ENCODE measurements around the gene UBAC2.

The UBAC2 gene

DNA sequence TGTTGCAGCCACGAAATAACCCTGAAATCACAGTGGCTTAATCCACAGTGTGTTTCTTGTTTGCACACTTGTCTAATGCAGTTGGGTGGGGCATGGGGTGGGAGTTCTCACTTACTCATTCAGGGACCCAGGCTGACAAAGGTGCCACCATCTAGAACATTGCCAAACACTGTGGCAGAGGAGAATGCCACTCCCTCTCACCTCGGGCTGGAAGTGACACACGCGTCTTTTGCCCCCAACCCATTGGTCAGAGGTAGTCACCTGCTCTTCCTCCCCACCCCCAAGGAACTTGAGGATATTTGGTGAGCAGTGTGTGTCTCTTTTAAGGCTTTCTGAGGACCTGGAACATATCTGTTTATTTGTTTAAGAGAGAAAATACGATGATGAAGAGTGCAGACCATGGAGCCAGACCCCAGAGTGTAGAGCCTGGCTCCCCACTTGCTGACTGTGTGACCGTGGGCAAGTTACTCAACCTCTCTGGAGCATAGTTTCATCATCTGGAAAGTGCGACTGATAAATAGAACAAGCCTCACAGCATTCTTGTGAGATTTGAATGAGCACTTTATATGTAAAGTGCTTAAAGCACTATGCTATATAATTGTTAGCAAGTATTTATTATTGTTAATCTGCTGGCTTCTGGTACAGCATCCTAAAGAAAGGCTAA, 89.2 kb downstream of the UBAC2 start:
- in situ Hi-C loops (cut with HindIII; ENCODE audit: low sequenced_read_pairs), result no loop called here

- in situ Hi-C loops (cut with HindIII; ENCODE audit: low sequenced_read_pairs), result no loop called here
Measured at GRCh38 chr13:99290894-99291293, 90.2 kb downstream of the UBAC2 start.

GRCh38 chr13:99293178-99293577, 92.5 kb downstream of the UBAC2 start:
- in situ Hi-C loops (cut with HindIII; ENCODE audit: low sequenced_read_pairs), result no loop called here

DNA sequence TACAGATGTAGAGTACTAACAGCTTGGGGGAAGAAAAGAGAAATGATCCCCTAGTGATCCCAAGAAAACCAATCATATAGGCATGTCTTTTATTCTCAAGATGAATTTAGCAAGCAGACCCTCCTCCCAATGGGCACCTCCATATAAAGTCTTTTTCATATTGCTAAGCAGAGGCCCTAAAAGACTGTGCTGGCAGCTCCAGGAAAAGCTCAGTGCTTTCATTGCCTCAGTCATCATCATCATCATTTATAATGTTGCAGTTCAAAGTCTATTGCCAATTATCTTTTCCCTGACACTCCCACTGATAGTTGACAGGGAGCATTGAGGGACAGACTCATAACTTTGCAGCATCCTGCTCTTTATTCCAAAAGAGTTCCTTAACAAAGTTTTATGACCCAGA, 93.5 kb downstream of the UBAC2 start:
- in situ Hi-C loops (cut with HindIII; ENCODE audit: low sequenced_read_pairs), result no loop called here

DNA sequence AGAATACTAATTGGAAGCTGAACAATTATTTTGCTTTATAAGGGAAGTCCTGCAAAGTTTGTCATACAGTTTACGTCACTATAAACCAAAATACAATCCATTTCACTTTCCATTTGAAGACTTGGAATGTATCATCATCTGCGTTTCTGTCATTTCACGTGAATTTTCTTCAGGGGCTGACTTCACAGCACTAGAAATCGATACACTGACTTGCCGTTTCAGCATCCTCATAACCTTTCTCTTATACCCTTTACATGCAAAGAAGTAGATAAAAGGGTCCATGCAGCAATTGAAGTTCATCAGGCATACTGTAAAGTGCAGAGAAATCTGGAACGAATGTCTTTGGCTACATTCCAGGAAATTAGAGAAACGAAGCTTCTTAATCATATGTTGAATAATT, 94.3 kb downstream of the UBAC2 start:
- in situ Hi-C loops (cut with HindIII; ENCODE audit: low sequenced_read_pairs), result no loop called here

DNA sequence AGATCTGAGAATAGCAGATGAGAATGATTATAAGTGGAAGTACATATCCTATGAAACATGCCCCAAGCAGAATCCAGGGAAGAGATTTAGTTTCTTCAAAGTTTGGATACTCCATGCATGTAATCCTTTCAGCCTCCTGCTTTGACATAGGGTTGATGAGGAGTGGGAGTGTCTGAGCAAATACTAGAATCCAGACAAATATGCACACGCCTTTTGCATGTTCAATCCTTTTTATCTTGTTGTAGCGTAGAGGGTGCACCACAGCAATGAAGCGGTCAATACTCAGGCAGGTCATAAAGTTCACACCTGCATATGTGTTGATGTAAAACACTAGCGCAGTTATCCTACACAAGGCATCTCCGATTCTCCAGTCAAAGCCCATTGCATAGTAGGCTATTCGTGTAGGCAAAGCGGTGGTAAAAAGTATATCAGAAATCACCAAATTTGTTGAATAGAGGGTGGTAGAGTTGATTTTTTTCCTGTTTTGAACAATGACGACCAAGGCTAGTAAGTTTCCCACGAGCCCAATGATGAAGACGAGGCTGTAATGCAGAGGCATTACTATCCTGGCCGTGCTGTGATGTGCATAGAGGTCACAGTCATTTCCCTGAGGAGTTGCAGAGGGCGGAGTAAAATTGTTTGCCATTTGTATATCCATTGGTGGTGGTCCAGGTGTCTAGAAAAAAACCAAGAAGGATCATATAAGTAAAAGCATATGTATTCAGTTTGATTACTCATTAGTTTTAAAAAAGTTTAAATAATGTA, 95.0 kb downstream of the UBAC2 start:
- in situ Hi-C loops (cut with HindIII; ENCODE audit: low sequenced_read_pairs), result no loop called here

DNA sequence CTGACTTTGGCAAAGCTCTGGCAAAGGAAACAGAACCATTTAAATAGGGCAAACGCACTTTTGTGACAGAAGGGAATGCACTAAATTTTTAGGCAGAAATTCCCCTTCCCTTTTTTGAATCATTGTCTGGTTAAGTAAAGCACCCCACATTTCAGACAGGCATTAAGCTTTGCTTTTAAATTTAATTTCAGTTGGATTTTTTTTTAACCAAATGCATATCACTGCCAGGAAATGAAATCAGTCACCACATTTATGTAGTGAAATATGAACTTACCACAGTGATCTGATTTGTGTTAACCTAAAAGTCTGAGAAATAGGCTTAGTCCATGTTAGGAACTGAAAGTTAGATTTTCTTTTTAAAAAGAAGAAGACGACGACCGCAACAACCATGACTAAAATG, 95.7 kb downstream of the UBAC2 start:
- in situ Hi-C loops (cut with HindIII; ENCODE audit: low sequenced_read_pairs), result no loop called here

DNA sequence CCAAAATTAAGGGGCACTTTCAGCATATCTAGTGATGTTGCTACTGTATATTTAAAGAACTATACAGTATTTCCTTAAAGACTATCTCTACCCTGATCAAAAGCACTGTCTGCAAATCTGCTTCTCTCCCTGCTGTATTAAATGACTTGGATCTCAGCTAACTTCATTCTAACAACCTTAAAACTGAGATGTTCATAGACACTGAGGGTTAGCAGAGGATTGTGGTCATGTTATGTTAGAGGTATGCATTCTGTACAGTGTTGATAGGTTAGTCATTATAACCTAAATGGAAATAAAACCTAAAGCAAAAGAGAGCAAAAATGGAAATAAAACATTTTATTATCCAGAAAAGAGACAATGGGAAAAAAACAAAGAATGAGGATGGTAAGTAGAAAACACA, 96.7 kb downstream of the UBAC2 start:
- in situ Hi-C loops (cut with HindIII; ENCODE audit: low sequenced_read_pairs), result no loop called here

GRCh38 chr13:99298056-99298455, 97.4 kb downstream of the UBAC2 start:
- in situ Hi-C loops (cut with HindIII; ENCODE audit: low sequenced_read_pairs), result no loop called here

DNA sequence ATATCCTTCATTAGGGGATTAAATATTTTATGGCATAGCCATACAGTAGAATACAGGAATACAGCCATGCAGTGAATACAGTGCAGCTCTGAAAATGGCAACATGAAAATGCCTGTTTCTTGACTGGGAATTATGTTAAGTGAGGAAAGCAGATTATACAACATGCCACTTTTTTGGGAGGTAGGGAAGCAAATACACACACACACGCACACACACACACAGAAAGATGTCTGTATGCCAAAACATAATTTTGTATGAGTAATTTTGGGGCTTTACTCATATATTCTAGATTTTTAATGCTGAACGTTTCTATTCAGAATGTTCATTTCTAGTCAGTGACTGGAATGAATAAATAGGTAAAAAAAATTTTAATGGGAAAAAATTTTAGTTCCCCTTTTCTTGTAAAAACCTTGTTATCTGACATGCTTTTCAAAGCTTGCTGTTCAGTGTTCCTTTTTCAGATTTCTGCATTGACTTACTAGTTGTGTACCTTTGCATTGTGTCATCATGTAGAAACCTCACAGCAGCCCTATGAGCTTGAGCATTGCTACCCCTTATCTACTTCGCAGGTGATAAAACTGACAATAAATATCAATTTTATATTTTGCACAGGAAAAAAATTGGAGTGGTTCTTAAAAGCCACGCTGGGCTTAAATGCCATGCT, 98.7 kb downstream of the UBAC2 start:
- in situ Hi-C loops (cut with HindIII; ENCODE audit: low sequenced_read_pairs), result no loop called here

DNA sequence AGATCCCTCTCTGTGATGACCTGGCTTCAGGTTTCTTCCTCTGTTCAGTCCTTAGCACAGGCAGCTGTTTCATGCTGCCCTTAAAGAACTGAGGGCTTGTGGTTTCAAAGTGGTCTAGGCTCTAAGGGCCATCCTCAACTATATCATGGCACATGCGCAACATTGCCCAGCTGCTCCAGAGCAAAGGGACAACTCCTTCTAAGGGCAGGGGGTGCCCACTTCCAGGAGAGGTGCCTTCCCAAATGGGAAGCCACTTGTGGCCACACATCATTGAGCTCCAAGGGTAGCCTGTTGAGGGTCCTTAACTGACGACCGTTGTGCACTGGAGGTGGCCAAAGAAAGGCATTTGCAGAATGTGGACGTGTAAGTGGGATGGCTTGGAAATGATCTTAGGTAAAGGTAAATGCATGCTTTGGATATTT, 99.3 kb downstream of the UBAC2 start:
- in situ Hi-C loops (cut with HindIII; ENCODE audit: low sequenced_read_pairs), result no loop called here

DNA sequence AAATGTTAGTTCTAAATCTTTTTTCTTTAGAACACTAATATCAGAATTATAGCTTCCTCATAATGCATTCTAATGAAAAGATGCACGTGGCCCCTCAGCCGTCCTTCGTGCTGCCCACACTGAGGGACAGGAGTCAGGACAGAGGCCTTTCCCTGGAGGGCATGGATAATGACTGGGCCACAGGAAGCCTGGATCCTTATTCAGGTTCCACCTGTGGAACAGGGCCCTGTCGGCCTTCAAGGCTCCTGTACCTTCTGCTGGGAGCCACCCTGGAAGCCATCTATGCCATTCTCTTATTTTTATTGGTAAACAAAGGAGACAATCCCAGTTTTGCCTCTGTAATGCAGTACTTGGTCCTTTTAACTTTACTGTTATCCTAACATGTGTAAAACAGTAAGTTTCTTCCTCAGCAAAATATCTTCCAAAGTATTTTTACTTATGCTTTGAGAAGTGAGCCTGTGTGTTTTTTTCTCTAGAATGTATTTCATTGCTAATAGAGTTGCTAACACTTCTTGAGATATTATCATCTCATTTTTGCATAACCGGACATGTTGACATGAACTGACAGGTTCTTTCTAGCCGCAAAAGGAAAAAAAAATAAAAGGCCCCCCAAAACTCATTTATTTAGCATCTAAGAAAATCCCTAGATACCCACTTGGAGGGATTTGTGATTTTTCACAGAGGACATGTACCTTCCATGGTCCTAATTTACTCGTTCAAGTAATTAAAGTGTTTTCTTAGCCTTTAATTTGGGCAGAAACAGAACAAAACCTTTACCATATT, 100.6 kb downstream of the UBAC2 start:
- in situ Hi-C loops (cut with HindIII; ENCODE audit: low sequenced_read_pairs), result no loop called here

GRCh38 chr13:99301913-99302636, 101.4 kb downstream of the UBAC2 start:
- in situ Hi-C loops (cut with HindIII; ENCODE audit: low sequenced_read_pairs), result no loop called here

DNA sequence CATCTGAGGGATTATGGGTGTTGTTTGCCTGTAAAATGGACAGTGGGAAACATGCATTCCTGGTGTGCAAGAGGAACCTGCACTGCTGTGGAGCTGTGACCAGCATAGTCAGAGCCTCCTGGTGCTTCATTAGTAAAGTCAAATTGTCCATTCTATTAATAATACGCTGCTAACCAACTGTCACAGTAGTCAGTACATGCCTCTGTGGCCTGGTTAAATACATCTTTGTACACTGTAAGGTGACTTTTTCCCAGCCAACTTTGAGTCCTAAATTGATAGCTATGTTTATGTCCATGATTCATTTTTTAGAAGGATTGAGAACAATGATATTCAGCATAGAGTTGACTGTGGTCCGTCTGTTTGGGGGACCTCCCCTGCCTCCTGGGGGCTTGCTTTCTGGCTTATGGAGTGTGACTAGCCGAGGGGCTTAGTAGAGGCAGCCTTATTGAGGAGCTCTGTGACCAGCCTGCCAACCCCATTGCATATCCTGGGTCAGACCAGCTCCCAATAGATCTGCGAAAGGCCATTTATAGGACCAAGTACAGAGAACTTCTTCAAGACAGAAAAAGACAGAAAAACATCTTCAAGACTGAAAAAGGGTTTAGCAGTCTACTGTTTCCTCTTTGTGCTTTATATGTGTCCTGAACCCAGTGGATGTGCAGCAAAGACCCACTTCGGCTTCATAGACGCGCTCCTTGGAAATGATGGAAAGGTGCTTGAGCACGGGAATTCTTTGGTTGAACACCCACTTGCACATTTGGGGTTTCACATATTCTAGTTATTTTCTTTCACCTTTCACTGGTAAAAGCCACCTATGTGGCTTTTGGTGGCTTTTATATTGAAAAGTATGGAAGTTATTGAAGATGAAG, 102.2 kb downstream of the UBAC2 start:
- in situ Hi-C loops (cut with HindIII; ENCODE audit: low sequenced_read_pairs), result no loop called here

DNA sequence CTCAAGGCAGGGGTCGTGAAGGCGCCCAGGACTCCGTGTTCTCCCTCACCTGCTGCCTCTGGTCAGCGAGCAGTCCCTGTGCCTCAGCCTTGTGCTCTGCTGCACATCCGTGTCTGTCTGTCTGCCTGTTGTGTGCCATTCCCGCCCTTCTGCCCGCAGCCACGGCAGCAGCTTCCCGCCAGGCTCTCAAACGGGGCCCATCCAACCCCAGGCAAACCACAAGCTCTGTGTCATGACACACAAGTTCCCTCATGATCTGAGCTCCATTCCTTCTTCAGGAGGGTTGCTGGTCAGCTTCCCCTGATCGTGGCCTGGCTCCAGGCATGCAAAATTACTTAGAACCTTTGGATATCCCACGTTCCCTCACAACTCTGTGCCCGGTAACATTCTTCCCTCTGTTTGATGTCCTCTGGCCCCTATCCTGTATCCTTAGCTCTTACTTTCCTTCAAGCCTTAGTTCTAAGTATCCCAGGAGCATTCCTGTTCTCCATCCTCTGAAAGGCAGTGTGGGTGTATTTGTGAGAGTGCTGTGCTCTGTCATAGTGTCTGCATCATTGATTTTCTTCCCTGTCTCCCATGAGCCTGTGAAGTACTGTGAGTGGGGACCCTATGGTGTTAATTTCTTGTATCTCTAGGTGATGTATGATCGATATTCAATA, 103.3 kb downstream of the UBAC2 start:
- in situ Hi-C loops (cut with HindIII; ENCODE audit: low sequenced_read_pairs), result no loop called here

GRCh38 chr13:99304541-99304940, 103.9 kb downstream of the UBAC2 start:
- in situ Hi-C loops (cut with HindIII; ENCODE audit: low sequenced_read_pairs), result no loop called here

DNA sequence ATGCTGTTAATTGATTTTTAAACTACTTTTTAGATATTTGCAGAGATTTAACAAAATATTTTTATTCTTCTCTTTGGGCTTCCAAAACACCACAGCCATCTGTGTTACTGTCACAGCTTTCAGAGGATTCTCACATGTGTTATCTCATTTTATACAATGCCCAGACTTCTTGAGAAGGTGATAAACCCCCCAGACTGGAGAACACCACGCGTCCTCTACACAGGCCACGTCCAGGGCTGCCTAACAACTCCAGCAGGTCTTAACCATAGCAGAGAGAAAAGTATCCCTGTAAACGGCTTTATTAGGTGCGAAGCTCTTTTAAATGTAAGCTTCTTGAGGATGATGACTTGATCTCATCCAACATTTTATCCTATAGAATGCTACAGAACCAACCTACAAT, 104.5 kb downstream of the UBAC2 start:
- in situ Hi-C loops (cut with HindIII; ENCODE audit: low sequenced_read_pairs), result no loop called here

DNA sequence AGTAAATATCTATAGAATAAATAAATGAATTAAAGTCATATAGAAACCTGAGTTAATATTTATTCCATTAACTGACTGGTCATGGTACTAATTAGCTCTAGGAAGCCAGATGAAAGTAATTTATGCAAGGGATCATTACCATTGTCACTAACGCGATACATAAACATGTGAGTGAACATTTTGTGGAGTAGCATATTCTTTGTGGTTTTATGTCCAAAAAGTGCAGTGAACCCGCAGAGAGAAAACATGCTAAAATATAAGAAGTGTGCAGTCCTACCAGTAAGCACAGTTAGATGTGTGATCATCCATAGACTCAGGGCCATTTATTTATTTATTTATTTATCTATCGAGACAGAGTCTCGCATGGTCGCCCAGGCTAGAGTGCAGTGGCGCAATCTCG, 104.9 kb downstream of the UBAC2 start:
- in situ Hi-C loops (cut with HindIII; ENCODE audit: low sequenced_read_pairs), result no loop called here

- in situ Hi-C loops (cut with HindIII; ENCODE audit: low sequenced_read_pairs), result no loop called here
Measured at GRCh38 chr13:99307247-99307646, 106.6 kb downstream of the UBAC2 start, which contains the start of gene GPR183. Gene GPR183 (minus strand): TSS chr13:99307399. CDS start chr13:99296145, 11,254 bp downstream.
